NCI-H526 treated with DMSO at 0.1 percent for 48 hours (cell line): ENCODE results near the gene HSPA9.
A peak's percentile ranks its signal among the peaks of the same experiment; 100 is the strongest.

Experiments used
- DNase-seq: peaks from one replicate; lab custom pipeline; 2025; lab: John Stamatoyannopoulos, UW

HSPA9 gene

GRCh38 chr5:138560971-138561370, 14.2 kb downstream of the HSPA9 start:
- DNase-seq, result no peak

GRCh38 chr5:138559937-138560336, 15.3 kb downstream of the HSPA9 start:
- no peak for DNase-seq

- DNase-seq, result no peak
Observed at GRCh38 chr5:138557677-138558076, 17.5 kb downstream of the HSPA9 start.

GRCh38 chr5:138554143-138554542, 21.1 kb downstream of the HSPA9 start:
- DNase-seq, result no peak

- no peak for DNase-seq
Observed at GRCh38 chr5:138553437-138554095, 21.6 kb downstream of the HSPA9 start.

GRCh38 chr5:138552657-138553056, 22.5 kb downstream of the HSPA9 start:
- no peak for DNase-seq

- DNase-seq, result no peak
Observed at GRCh38 chr5:138549414-138549813, 25.8 kb downstream of the HSPA9 start.

- no peak for DNase-seq
Observed at GRCh38 chr5:138545919-138546562, 29.2 kb downstream of the HSPA9 start.

- DNase-seq, result no peak
Observed at GRCh38 chr5:138544181-138545134, 30.7 kb downstream of the HSPA9 start.

- DNase-seq, result no peak
Observed at GRCh38 chr5:138543730-138544104, 31.5 kb downstream of the HSPA9 start.

GRCh38 chr5:138542956-138543729, 32.1 kb downstream of the HSPA9 start, which contains the start of gene ETF1:
Gene ETF1, minus strand, starts transcription at chr5:138543236. Its CDS starts 318 bp downstream, at chr5:138542918.
- DNase-seq, result peak; percentile 97

- no peak for DNase-seq
Observed at GRCh38 chr5:138542180-138542955, 32.8 kb downstream of the HSPA9 start.

- no peak for DNase-seq
Observed at GRCh38 chr5:138541511-138542179, 33.6 kb downstream of the HSPA9 start.

- DNase-seq, result no peak
Observed at GRCh38 chr5:138539791-138540190, 35.4 kb downstream of the HSPA9 start.

- no peak for DNase-seq
Observed at GRCh38 chr5:138538943-138539627, 36.1 kb downstream of the HSPA9 start.

- DNase-seq, result no peak
Observed at GRCh38 chr5:138536665-138537315, 38.4 kb downstream of the HSPA9 start.

GRCh38 chr5:138536215-138536614, 39.0 kb downstream of the HSPA9 start:
- DNase-seq, result no peak

- no peak for DNase-seq
Observed at GRCh38 chr5:138533973-138534941, 40.9 kb downstream of the HSPA9 start.
